IPS-20b (cell line): ENCODE data around the gene SCPEP1.

Experiments
- H3K27ac ChIP-seq: one replicate; pipeline ENCODE4 v1.5.1; 2013; ENCODE audit warnings: low read length
- H3K27me3 ChIP-seq: 2 replicates; pipeline ENCODE4 v1.6.1; 2013; ENCODE audit warnings: mild to moderate bottlenecking, low read length, inconsistent platforms; ENCODE audit not compliant: insufficient read depth
- H3K36me3 ChIP-seq: 2 replicates; pipeline ENCODE4 v1.6.1; 2013; ENCODE audit warnings: low read depth, mild to moderate bottlenecking, inconsistent platforms, low read length, moderate library complexity; ENCODE audit not compliant: insufficient read depth
- H3K4me1 ChIP-seq: 2 replicates; pipeline ENCODE4 v1.6.1; 2013; ENCODE audit warnings: mild to moderate bottlenecking, control low read depth, inconsistent platforms, low read length, moderate library complexity; ENCODE audit not compliant: insufficient read depth
- H3K4me3 ChIP-seq: 2 replicates; pipeline ENCODE4 v1.5.1; 2013; ENCODE audit warnings: mild to moderate bottlenecking, low read length, inconsistent platforms
- H3K9ac ChIP-seq: 2 replicates; pipeline ENCODE4 v1.6.1; 2013; ENCODE audit warnings: low read depth, mild to moderate bottlenecking, inconsistent platforms, low read length, moderate library complexity
- H3K9me3 ChIP-seq: 2 replicates; pipeline ENCODE4 v1.6.1; 2013; ENCODE audit warnings: mild to moderate bottlenecking, low read depth, low read length, inconsistent platforms; ENCODE audit not compliant: insufficient read depth

The SCPEP1 gene

GRCh38 chr17:57048096-57048495, 70.2 kb downstream of the SCPEP1 start:
- Histone ChIP-seq H3K27ac (no peak overlapping the region), H3K36me3 (no peaks in the 10 kb centered on the region)

DNA sequence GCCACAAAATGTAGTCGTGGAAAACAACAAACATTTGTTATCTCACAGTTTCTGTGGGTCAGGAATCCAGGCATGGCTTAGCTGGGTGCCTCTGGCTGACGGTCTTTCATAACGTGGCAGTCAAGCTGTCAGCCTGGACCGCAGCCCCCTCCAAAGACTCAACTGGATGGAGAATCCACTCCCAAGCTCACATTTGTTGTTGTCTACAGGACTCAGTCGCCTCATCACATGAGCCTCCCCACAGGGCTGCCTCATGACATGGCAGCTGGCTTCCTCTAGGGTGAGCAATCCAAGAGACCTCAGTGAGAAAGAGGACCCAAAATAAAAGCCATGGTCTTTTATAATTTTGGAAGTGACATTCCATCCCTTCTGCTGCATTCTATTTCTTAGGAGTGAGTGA, 72.4 kb downstream of the SCPEP1 start:
- peaks cover 15% of the 10 kb centered on the region for H3K4me1 ChIP-seq

More at GRCh38 chr17:57048096-57048495, 70.2 kb downstream of the SCPEP1 start:
- Histone ChIP-seq H3K4me3 (no peak overlapping the region), H3K27me3 (no peaks in the 10 kb centered on the region), H3K9ac (no peak overlapping the region), H3K9me3 (no peaks in the 10 kb centered on the region), H3K4me1 (peaks cover 8% of the 10 kb centered on the region; the same call in 1 of the 2 replicates)

GRCh38 chr17:57051886-57052361, 74.0 kb downstream of the SCPEP1 start:
- H3K4me3 ChIP-seq = no peak overlapping the region
- no peaks in the 10 kb centered on the region for H3K9me3 ChIP-seq
- H3K27ac ChIP-seq = no peak overlapping the region
- no peak overlapping the region for H3K9ac ChIP-seq
- no peaks in the 10 kb centered on the region for H3K36me3 ChIP-seq
- H3K4me1 ChIP-seq = peaks cover 15% of the 10 kb centered on the region
- H3K27me3 ChIP-seq = no peaks in the 10 kb centered on the region

More for the DNA sequence above, 72.4 kb downstream of the SCPEP1 start:
- no peak overlapping the region for H3K9ac ChIP-seq
- no peaks in the 10 kb centered on the region for H3K27me3 ChIP-seq
- H3K36me3 ChIP-seq = no peaks in the 10 kb centered on the region
- H3K27ac ChIP-seq = no peak overlapping the region
- no peaks in the 10 kb centered on the region for H3K9me3 ChIP-seq
- H3K4me3 ChIP-seq = no peak overlapping the region
